OCI-LY3 (cell line): Measurements from ENCODE around the gene DMRT1.

ENCODE experiments used
- EZH2phosphoT487 ChIP-seq: fragments of 200-600 bp; shearing (Covaris generic); IDR thresholded peaks from 2 replicates; pipeline ENCODE4 v1.6.1; 2018; ENCODE audit warnings: antibody characterized with exemption, mixed run types, low read depth
- TF ChIP-seq, protein P1 (sequence below): fragments of 200-600, 300-600 bp; sonication (generic); IDR thresholded peaks from 2 replicates; pipeline ENCODE4 v1.5.1; 2014; ENCODE audit warnings: antibody characterized with exemption, low read length, low read depth

DNA sequence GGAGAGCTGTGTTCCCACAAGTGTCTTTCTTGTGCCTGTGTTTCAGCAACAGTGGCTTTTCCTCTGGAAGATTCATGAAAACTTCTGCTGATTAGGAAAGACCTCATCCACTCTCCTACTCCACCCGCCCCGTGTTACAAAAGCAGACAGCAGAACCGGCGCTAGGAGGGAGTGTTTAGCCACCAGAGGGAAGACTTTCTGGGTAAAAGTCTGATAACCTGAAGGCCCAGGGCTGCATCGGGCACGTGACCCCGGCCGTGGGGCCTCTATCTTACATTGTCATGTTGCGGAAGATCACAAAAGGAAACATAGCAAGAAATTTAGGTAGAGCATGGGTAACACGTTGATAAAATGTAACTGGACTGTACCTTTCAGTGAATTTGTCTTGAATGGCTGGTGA lies 176.6 kb downstream of the DMRT1 start:
- TF ChIP-seq, protein P1, sequence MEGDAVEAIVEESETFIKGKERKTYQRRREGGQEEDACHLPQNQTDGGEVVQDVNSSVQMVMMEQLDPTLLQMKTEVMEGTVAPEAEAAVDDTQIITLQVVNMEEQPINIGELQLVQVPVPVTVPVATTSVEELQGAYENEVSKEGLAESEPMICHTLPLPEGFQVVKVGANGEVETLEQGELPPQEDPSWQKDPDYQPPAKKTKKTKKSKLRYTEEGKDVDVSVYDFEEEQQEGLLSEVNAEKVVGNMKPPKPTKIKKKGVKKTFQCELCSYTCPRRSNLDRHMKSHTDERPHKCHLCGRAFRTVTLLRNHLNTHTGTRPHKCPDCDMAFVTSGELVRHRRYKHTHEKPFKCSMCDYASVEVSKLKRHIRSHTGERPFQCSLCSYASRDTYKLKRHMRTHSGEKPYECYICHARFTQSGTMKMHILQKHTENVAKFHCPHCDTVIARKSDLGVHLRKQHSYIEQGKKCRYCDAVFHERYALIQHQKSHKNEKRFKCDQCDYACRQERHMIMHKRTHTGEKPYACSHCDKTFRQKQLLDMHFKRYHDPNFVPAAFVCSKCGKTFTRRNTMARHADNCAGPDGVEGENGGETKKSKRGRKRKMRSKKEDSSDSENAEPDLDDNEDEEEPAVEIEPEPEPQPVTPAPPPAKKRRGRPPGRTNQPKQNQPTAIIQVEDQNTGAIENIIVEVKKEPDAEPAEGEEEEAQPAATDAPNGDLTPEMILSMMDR: peak; percentile 72
- no peak for TF ChIP-seq EZH2phosphoT487
